NCI-H1694 treated with DMSO at 0.1 percent for 48 hours (cell line): Measurements from ENCODE around the gene CTF1.
"Not testable (repeated sequence)": the region's sequence is repeated elsewhere in the genome, so short reads cannot be mapped to it uniquely, and the experiment has no call there.

Experiments used
- DNase-seq: peaks from one replicate; lab custom pipeline; 2025; lab: John Stamatoyannopoulos, UW

CTF1 gene, protein sequence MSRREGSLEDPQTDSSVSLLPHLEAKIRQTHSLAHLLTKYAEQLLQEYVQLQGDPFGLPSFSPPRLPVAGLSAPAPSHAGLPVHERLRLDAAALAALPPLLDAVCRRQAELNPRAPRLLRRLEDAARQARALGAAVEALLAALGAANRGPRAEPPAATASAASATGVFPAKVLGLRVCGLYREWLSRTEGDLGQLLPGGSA

GRCh38 chr16:30896261-30896888, at the start of gene CTF1:
TSS of gene CTF1 (plus strand) at chr16:30896614. CDS start at chr16:30896644, 30 bp downstream.
- DNase-seq, result no peak

DNA sequence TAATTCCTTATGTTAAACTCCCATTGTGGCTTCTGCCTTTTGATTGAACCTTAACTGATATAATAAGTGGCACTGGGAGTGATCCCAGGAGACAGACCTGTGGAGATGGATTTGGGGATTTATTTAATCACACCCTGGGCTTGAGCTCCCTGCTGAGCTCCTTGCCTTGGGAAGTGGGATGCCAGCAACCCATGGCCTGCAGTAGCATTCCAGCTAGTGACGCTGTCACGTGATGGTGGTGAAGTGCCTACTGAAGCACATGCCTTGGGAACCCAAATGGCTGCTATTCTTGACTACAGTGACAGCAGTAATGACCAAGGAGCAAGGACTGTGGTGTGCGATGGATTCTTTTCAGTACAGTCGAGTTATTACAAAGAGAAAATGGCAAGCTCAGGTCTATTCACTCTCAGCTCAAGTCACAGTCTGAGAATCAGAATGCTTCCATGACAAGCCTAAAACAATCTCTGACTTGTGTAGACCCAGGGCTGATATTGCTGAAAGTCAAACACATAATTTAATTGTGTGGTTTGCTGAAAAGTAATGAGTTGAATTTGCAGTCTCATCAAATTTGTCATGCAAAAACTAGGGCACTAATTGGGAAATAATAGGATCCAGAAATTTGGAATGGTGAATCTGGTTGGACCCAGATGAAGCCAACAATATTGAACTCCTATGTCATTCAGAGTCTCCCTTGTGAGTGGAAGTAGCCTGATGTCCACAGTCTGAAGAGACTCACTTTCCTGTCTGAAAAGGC, 49.6 kb upstream of the CTF1 start:
- no peak for DNase-seq

GRCh38 chr16:30850246-30850645, 46.2 kb upstream of the CTF1 start:
- no peak for DNase-seq

GRCh38 chr16:30853758-30854157, 42.7 kb upstream of the CTF1 start:
- DNase-seq, result no peak

GRCh38 chr16:30858111-30858495, 38.3 kb upstream of the CTF1 start:
- DNase-seq, result no peak

DNA sequence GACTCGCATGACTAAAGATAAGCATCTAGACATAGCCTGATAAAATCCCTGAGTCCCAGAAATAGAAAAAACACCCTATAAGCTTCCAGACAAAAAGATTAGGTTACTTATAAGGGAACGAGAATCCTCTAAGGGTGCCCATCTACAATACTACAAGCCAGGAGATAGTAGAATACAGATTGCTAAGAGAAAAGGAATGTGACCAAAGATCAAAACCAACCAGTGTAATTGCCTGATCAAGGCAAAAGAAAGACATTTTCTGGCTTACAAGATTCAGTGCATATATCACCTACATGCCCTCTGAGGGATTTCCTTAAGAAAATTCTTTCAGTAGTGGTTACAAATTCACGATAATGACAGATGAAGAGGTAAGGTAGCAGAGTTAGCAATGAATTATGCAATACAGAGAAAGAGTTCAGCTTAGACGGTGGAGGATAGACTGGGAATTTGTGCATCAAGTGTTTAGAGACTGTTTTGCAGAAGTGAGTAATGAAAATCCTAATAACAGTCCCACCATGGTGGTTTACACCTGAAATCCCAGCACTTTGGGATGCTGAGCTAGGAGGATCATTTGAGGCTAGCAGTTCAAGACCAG, 37.5 kb upstream of the CTF1 start:
- no peak for DNase-seq

- DNase-seq, result not testable (repeated sequence)
Observed at GRCh38 chr16:30860729-30861128, 35.7 kb upstream of the CTF1 start.

GRCh38 chr16:30863178-30863577, 33.2 kb upstream of the CTF1 start:
- DNase-seq, result not testable (repeated sequence)

GRCh38 chr16:30866031-30866430, 30.4 kb upstream of the CTF1 start:
- no peak for DNase-seq

DNA sequence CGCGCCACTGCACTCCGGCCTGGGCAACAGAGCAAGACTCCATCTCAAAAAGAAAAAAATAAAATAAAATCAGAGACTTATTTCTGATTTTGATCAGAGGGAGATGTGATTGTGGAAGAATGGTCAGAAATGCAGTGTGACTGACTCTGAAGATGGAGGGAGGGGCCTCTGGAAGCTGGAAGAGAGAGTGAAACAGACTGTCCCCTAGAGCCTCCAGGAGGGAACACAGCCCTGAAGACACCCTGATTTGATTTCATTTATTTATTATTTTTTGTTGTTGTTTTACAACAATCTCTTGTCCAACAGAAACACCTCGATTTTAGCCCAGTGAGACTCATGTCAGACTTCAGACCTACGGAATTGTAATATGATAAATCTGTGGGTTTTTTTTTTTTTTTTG, 28.7 kb upstream of the CTF1 start:
- no peak for DNase-seq

GRCh38 chr16:30870904-30871303, 25.5 kb upstream of the CTF1 start:
- DNase-seq, result no peak

DNA sequence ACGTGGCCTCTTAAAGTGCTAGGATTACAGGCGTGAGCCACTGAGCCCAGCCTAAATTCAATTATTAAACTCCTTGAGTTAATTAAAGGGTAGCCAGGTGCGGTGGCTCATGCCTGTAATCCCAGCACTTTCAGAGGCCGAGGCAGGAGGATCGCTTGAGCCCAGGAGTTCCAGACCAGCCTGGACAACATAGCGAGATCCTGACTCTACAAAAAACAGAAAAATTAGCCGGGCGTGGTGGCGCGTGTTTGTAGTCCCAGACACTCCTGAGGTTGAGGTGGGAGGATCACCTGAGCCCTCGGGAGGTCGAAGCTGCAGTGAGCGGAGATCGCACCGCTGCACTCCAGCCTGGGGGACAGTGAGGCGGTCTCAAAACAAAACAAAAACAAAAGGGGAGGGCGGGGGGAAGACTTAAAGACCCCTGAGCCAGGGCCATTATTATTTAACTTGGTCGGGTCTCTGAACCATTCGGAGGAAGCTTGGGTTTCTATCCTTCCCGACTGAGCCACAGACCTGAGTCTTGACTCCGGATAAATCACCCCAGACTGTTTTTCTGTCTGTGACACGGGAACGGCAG, 22.1 kb upstream of the CTF1 start:
- DNase-seq, result no peak

DNA sequence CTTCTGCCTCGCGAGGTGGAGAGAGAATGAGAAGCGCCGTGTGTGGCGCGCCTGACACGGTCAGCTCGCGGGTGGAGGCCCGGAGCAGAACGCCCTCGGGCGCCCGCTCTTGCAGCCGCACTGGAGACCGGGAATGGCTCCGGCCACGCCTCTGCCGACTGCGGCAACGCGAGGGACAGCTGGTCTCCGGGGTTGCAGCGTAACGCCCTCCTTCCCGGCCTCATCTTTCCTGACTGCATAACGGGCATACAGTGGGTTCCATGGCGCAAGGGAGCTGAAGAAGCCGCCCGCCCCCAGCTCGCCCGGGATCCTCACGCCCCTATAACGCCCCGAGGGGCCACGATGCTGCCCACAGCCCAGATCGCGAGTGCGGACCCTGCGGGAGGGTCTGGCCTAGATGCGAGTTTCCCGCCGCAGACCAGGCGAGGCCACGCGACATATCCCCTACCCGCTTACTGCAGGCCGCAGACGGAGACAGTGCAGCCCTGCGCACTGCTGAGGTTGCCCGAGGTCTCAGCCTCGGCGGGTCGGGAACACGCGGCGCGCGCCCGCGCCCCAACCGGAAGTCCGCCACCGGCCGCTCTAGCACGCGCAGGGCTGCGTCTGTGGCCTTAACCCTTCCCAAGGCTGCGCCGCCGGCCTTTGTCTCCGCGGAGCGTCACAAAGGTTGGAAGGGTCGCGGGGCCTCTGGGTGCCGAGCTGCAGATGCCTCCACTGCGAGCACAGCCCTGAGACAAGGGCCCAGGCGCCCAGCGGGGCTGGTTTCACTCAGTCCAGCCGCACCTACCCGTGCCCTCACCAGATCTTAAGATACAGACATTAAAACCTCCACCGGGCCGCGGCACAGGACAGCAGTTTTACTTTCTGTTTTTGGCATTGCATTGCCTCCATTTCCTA, 21.3 kb upstream of the CTF1 start:
- peak; percentile 68 for DNase-seq

DNA sequence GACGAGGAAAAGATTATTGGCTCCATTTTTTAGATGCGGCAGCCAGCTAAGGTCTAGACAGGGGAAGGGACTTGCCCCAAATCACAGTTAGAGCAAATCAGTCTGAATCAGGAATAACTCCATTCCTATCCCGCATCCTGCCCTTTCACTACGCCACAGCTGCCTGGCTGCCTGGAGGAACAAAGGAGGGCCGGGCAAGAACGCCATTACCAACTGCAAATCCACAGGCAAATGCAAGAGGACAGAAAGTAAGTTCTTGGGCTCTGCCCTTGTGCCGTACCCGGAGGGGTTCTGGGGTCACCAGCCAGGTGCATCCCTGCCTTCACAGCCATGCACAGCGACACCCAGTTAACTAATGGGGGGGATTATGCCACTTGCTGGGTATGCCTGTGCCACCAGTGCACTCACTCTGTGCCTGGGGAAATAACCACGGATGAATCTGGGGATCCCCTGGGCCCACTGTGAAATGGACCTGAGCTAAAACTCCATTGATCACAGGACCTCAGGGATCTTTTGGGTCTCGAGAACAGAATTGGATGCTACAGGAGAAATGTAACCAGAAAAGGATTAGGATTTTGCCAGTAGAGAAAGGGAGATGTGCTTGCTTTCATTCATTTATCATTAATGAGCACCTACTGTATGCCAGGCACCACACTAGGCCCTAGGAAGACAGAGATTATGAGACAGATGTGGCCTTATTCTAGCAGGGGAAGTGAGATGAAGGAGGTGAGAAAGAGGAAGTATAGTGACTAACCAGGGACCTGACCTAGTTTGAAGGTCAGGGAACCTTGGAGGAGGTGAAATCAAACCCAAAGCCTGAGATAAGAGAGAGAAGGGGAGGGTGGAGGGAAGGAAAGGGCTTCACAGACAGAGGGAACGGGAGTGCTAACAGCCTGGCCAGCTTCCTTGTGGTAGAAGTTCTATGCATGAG, 20.3 kb upstream of the CTF1 start:
- no peak for DNase-seq

DNA sequence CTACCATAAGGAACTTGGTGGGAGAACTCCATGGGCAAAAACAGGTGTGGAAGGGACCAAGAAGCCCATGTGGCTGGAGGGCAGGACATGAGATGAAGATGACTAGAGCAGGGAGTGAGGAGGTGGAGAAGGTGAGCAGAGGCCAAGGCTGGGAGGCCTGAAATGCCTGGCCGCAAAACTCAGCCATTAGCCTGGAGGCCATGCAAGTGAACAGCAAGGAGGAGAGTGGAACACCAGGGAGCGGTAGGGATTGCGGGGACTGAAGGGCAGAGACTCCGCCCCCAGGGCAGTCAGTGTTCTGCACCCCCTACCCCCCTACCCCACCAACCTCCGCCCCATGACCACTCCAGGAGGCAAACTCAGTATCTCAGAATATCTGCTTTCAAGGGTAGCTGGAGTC, 19.5 kb upstream of the CTF1 start:
- no peak for DNase-seq

DNA sequence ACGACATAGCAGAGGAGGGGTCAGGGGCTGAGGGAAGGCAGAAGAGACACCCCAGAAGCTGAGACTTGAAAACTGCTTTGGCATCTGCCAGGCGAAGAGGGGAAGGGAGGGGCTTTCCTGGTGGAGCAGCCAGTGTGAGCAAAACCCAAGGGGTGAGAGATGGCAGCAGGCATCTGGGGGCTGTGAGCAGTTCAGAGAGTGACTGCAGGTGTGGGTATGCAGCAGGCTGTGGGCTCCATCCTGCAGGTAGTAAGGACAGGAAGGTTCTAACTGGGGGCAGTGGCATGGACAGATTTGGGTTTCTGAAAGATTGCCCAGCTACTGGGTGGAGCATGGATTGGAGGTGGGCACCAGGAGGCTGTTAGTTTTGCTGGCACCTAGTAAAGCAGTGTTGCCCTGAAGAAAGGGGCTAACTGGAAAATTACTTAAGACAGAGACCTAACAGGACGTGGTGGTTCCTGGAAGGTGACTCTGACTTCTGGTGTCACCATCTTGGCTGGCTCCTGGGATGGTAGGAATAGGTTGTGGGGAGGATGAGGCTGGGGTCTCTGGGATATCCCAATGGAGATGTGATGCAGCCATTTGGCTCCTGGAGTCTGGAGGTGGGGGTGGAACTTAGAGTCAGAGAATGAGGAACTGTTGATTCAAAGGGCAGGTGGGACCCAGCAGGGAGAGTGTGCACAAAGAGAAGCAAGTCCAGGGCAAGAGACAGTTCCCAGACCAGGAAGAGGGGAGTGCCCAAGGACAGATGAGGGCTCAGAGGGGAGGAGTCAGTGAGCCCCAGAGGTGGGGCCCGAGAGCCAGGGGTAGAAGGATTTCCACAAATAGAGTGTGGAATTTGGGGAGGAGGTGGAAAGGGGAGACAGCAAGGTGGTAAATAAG, 13.7 kb upstream of the CTF1 start:
- DNase-seq, result no peak

- DNase-seq, result no peak
Observed at GRCh38 chr16:30884760-30885159, 11.7 kb upstream of the CTF1 start.

DNA sequence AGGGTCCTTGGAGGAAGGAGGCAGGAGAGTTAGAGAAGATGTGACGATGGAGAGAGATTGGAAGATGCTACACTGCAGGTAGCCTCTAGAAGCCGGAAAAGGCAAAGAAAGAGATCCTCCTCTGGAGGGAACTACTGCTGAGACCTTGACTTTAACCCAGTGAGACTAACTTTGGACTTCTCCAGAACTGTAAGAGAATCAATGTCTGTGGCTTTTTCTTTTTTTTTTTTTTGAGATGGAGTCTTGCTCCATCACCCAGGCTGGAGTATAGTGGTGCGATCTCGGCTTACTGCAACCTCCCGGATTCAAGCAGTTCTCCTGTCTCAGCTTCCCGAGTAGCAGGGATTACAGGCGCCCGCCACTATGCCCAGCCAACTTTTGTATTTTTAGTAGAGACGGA, 11.2 kb upstream of the CTF1 start:
- DNase-seq, result no peak

GRCh38 chr16:30886145-30886544, 10.3 kb upstream of the CTF1 start:
- no peak for DNase-seq
